Suprapubic skin (tissue), 4 donors: ENCODE results near the gene YY1AP1.

Source experiments
- EP300 ChIP-seq: sonication (generic); formaldehyde crosslinking; IDR thresholded peaks from one replicate; pipeline ENCODE4 v1.6.1; 2017; ENCODE audit warnings: antibody characterized with exemption
- POLR2A ChIP-seq, 2 donors: fragments of 450-650 bp; IDR thresholded peaks; one replicate each; pipeline ENCODE4 v1.6.1; 2017; ENCODE audit warnings: antibody characterized with exemption in 2 of 2, mild to moderate bottlenecking in 2 of 2, moderate library complexity in 2 of 2
- POLR2AphosphoS5 ChIP-seq, 3 donors: sonication (generic); formaldehyde crosslinking; IDR thresholded peaks; one replicate each; pipeline ENCODE4 v1.6.1; 2017; ENCODE audit warnings: antibody characterized with exemption in 3 of 3
- TF ChIP-seq, protein P1 (sequence below), 2 donors: fragments of 200-600 bp in 1 of 2; fragments of 450-650 bp in 1 of 2; sonication (generic) in 1 of 2; IDR thresholded peaks; one replicate each; pipeline ENCODE4 v1.5.1; 2016 to 2019; ENCODE audit warnings: antibody characterized with exemption in 2 of 2, mild to moderate bottlenecking in 1 of 2, moderate library complexity in 1 of 2

DNA sequence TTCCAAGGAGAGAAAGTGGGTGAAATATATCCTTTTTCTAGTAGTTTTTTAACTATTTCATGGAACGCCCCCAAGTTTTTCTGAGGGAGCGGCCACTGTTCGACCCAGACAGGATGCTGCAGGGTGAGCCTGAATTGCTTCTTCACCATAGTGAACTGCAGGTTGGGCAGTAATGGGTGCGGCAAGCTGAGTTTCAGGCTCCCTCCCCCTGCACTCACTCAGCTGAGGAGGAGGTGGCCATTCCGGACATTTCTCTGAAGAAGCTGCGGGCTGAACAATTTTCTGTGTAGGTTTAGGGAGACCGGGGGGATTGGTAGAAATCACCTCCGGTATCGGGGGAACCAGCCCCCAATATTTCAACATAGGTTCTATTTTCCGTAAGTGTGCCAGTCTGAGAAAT is 8.5 kb upstream of the YY1AP1 start:
- TF ChIP-seq, protein P1, sequence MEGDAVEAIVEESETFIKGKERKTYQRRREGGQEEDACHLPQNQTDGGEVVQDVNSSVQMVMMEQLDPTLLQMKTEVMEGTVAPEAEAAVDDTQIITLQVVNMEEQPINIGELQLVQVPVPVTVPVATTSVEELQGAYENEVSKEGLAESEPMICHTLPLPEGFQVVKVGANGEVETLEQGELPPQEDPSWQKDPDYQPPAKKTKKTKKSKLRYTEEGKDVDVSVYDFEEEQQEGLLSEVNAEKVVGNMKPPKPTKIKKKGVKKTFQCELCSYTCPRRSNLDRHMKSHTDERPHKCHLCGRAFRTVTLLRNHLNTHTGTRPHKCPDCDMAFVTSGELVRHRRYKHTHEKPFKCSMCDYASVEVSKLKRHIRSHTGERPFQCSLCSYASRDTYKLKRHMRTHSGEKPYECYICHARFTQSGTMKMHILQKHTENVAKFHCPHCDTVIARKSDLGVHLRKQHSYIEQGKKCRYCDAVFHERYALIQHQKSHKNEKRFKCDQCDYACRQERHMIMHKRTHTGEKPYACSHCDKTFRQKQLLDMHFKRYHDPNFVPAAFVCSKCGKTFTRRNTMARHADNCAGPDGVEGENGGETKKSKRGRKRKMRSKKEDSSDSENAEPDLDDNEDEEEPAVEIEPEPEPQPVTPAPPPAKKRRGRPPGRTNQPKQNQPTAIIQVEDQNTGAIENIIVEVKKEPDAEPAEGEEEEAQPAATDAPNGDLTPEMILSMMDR (IDR thresholded peaks at IDR 0.05): no peak
- TF ChIP-seq POLR2AphosphoS5 (IDR thresholded peaks at IDR 0.05) (no peak), POLR2A (IDR thresholded peaks at IDR 0.05) (no peak), EP300 (no peak)
